ENCODE results near the gene C6orf62. TPM values are rescaled to one million over a fixed set of nuclear protein-coding genes. Genes with fewer than 3 reads are reported as not detected.

C6orf62 gene
- total RNA-seq, 1 experiment from 2014 or later: 50.1 TPM

DNA sequence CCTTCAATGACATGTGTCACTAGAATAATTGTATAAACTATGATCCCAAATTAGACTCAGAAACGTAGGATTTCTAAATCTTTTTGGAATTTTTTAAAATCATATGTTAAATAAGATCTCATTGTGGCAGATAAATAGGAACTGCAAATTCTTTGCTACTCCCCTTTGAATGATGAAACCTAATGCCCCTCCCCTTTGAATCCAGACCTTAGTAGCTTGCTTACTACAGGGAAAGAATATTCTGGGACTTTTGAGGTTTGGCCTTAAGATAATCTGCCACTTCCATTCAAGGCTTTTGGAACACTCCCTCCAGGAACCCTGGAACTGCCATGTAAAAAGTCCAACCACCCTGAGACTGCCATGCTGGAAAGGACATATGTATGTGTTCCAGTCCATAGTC, 59.4 kb downstream of the C6orf62 start:
- no peak for DNase-seq
- no peaks in the 10 kb centered on the region for H3K9me3 ChIP-seq (replicated peaks)
- no peak overlapping the region for H3K4me3 ChIP-seq
- peaks cover 5% of the 10 kb centered on the region; the same call in 1 of the 2 replicates for H3K36me3 ChIP-seq
- no peaks in the 10 kb centered on the region for H3K27me3 ChIP-seq
- no peak overlapping the region for H3K27ac ChIP-seq
- H3K4me1 ChIP-seq: no peaks in the 10 kb centered on the region

DNA sequence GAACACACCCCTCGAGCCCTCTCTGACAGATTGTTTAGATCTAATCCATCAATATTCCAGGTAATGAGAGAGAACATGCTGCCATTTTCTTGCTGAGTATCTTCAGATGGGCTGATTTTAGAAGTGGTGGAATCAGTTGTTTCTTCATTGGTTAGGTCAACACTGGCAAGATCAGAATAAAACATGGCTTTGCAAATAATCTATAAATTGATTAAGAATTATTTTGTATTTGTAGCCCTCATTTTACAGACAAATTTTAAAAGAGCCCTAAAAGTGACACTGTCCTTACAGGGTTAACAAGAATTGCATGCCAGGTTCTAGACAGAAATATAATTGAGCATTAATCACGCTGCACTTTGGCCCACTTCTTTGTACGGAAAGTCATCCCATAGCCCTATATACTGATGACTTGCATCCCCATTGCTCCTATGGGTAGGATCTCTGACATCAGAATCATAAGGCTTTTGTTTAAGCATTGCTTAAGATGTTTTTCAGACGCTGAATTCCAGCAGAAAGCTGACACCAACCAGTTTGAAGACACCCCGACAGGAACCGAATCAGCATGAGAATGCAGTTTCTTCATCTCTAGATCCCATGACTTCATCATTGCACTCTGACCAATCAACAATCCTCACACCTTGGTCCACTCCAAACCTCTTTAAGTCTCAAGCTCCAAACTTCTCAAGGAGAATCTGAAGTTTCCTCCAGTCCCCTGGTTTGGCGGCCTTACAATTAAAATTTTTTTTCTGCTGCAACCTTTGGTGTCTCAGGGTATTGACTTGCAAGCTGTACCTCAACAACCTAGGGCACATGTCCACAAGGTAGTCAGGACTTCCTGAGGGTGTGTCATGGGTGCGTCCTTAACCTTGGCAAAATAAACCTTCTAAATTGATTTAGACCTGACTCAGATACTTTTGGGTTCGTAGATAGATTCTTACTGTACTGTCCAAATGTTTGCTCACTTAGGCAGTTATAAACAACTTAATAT, 60.1 kb downstream of the C6orf62 start:
- H3K4me3 ChIP-seq: no peak overlapping the region
- DNase-seq: no peak
- peaks cover 5% of the 10 kb centered on the region; the same call in 1 of the 2 replicates for H3K36me3 ChIP-seq
- no peaks in the 10 kb centered on the region for H3K4me1 ChIP-seq
- no peaks in the 10 kb centered on the region for H3K27me3 ChIP-seq
- H3K9me3 ChIP-seq (replicated peaks): no peaks in the 10 kb centered on the region
- no peak overlapping the region for H3K27ac ChIP-seq

- H3K9me3 ChIP-seq (replicated peaks): no peaks in the 10 kb centered on the region
- no peak for DNase-seq
- H3K4me1 ChIP-seq: no peaks in the 10 kb centered on the region
- no peaks in the 10 kb centered on the region; the same call in 1 of the 2 replicates for H3K36me3 ChIP-seq
- no peaks in the 10 kb centered on the region for H3K27me3 ChIP-seq
- H3K27ac ChIP-seq: no peak overlapping the region
- no peak overlapping the region for H3K4me3 ChIP-seq
Observed at GRCh38 chr6:24655215-24655614, 63.7 kb downstream of the C6orf62 start.

Other genes starting within 250 kb of the C6orf62 start
- gene GPLD1, start 229.6 kb downstream of the C6orf62 start, total RNA-seq (2014; rRNA removed; shearing (Covaris generic)): 0.23 and 0.59 TPM in 2 replicates
- 1.6 and 2.4 TPM in 2 replicates for gene ALDH5A1, start 224.2 kb downstream of the C6orf62 start, total RNA-seq (2014; rRNA removed; shearing (Covaris generic))
- gene KIAA0319, start 73.0 kb downstream of the C6orf62 start, total RNA-seq (2014; rRNA removed; shearing (Covaris generic)): not detected in 2 replicates
- gene TDP2, start 52.3 kb downstream of the C6orf62 start, total RNA-seq (2014; rRNA removed; shearing (Covaris generic)): 19.9 and 20.2 TPM in 2 replicates
- 8.6 and 10.1 TPM in 2 replicates for gene ACOT13, start 52.1 kb downstream of the C6orf62 start, total RNA-seq (2014; rRNA removed; shearing (Covaris generic))
- gene GMNN, start 55.8 kb upstream of the C6orf62 start, total RNA-seq (2014; rRNA removed; shearing (Covaris generic)): 65.7 and 72.1 TPM in 2 replicates
- not detected in 2 replicates for gene ARMH2, start 79.8 kb upstream of the C6orf62 start, total RNA-seq (2014; rRNA removed; shearing (Covaris generic))
- gene RIPOR2, start 216.8 kb upstream of the C6orf62 start, total RNA-seq (2014; rRNA removed; shearing (Covaris generic)): 3.0 and 3.9 TPM in 2 replicates

Measured in SJCRH30 (cell line).